Fibroblast of skin of back (primary cell): ENCODE results near the gene KRT32.
A peak's percentile ranks its signal among the peaks of the same experiment; 100 is the strongest.
"Not testable (repeated sequence)": the region's sequence is repeated elsewhere in the genome, so short reads cannot be mapped to it uniquely, and the experiment has no call there.

ENCODE experiments used
- DNase-seq: peaks from one replicate; pipeline ENCODE4 v3.0.0-alpha.2; 2013

KRT32 gene

GRCh38 chr17:41463746-41464145 lies 3.4 kb downstream of the KRT32 start:
- DNase-seq, result no peak

GRCh38 chr17:41462705-41463104 lies 4.5 kb downstream of the KRT32 start:
- DNase-seq, result no peak

- no peak for DNase-seq
Measured at GRCh38 chr17:41457676-41458075, 9.5 kb downstream of the KRT32 start.

- DNase-seq, result no peak
Measured at GRCh38 chr17:41456204-41456603, 11.0 kb downstream of the KRT32 start.

DNA sequence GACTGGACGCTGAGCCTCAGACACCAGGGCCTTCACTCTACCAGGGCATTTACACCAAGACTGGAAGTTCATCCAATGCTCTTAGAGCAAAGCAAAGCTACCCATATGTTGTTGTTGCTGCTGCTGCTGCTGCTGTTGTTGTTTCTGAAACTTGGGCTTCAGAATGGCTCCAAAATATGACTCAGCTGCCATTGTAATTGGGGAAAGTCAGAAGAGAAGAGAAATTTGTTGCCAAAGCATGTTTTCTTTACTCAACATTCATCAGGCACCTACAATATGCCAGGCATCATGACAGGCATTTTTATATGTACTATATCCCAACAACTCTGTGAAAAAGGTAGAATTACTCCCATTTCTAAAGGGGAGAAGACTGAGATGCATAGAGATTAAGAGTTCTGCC lies 11.9 kb downstream of the KRT32 start:
- peak; percentile 7 for DNase-seq

GRCh38 chr17:41453066-41453465 lies 14.1 kb downstream of the KRT32 start:
- DNase-seq, result no peak

GRCh38 chr17:41452281-41452680 lies 14.9 kb downstream of the KRT32 start:
- DNase-seq, result no peak

DNA sequence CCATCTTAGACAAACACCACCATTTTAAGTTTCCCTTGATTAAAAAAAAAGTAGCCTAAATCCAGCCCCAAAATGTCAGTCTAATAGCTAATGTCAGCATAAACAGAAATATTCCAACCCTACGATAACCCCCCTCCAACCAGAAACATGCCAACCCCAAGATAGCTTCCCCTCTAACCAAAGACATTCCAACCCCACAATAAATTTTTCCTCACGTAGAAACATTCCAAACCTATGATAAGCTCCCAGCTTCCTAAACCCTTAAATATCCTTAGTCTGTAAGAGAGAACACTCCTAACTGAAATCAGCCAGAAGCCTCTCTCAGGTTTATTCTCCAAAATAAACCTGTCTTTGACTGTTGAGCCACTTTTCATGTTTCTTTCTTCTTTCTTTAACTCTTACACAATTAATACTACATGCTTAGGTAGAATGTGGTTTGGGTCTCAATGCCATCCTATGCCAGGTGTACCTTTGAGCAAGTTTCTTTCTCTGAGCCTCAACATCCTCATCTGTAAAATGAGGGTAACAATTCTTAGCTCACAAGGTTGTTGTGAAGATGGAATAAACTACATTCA lies 15.9 kb downstream of the KRT32 start:
- peak; percentile 73 for DNase-seq

DNA sequence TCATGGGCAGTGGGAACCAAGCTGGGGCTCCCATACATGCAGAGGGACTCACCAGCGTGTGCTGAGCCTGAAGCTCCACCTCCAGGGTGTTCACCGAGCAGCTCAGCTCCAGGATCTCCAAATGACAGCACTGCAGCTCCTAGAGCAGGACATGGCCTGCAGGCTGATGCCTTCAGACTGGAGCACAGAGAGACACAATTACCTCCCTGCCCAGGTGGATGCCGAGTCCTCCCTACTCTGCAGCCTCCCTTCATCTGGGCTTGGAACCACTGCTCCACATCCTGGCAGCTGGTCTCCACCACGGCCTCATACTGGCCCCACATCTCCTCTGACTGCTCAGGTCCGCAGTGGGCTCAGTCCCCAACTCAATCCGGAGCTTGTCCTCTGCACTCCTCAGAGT lies 18.2 kb downstream of the KRT32 start:
- no peak for DNase-seq

DNA sequence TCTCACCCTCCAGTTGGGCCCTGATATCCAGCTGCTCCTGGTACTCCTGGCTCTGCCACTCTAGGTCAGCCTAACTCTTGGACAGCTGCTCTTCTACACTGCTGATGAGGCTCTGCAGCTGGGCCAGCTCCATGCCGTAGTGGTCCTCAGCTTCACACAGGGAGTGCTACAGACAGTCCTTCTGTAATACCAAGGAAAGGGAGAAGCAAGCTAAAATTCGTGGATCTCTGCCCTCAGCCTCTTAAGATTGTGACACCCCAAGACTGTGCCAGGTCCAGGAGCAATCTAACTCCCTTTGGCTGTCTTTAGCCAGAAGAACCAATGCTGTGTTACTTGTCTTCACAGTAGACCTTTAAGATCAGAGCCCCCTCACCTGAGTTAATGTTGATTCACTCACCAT lies 18.7 kb downstream of the KRT32 start:
- no peak for DNase-seq

DNA sequence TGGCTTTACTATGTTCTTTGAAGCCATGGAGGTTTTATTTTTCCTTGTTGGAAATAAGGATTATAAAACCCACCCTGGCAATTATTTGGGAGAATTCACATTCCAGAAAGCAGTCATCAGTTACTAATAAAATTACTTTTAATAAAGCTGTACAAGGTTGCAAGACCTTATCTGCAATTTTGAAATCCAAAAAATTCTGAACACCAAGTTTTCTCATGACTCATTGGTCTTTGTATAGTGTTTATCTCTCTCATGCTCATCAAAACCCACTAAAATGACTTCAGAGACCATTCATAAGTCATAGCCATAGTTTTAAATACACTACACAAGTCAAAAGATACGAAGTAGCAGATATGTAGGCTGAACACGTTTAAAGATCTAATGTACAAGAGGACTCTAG lies 20.4 kb downstream of the KRT32 start:
- peak; percentile 82 for DNase-seq

GRCh38 chr17:41444640-41445039 lies 22.5 kb downstream of the KRT32 start:
- DNase-seq, result no peak

DNA sequence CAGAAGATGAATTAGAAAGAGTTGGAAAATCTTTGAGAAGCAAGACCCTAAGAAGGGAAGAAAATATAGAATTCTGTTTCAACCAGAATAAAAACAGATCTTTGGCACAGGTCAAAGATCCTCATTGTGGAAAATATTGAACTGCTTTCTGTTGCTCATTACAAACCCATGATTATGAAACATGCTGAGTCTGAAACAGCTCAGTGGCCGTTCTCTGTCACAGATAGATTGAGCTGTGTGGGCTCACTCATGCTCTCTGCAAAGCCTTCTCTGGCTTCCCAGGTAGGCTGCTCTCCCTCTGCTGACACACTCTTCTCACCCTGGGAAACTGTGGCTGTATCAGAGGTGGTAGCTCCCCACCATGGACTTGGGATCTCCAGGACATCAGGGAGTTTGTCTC lies 23.0 kb downstream of the KRT32 start:
- DNase-seq, result no peak

DNA sequence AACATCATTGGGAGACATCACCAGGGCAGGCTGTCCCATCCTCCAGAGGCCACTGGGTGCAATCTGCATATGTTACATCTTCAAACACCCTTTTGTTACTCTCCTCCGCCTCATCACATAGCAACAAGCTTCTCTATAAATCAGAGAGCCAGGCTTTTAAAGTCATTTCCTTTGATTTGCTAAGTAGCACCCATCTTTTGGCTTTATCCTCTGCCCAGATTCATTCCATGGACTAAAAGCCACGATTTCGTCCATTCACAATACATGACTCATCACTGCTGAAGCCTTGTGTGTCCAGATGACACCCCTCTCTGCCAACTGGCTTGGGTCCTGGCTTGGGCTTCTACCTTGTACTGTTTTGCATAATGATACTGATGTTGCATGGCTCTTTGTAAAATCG lies 24.4 kb downstream of the KRT32 start:
- peak; percentile 71 for DNase-seq

GRCh38 chr17:41440531-41441033 lies 26.6 kb downstream of the KRT32 start, which contains the start of gene KRT38:
KRT38 (minus strand) TSS chr17:41440983; CDS start chr17:41440921, 62 bp downstream.
- no peak for DNase-seq

- DNase-seq, result no peak
Measured at GRCh38 chr17:41439375-41439774, 27.8 kb downstream of the KRT32 start.

DNA sequence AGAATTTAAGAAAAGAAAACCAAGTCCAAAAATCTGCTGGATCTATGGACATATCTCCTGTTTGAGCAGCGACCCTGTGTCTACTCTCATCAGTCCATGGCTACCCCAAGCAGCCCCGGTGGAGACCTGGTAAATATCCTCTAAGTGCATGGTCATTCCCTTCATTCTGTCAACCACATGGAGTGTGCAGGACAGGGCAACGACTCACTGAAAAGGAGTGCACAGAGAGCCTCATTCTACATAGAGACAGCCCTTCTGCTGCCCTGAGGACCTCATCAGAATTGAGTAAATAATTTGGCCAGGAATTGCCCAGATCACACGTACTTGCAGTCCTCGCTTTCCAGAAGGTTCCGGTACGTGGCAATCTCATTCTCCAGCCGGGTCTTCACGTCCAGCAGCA lies 29.4 kb downstream of the KRT32 start:
- DNase-seq, result no peak

DNA sequence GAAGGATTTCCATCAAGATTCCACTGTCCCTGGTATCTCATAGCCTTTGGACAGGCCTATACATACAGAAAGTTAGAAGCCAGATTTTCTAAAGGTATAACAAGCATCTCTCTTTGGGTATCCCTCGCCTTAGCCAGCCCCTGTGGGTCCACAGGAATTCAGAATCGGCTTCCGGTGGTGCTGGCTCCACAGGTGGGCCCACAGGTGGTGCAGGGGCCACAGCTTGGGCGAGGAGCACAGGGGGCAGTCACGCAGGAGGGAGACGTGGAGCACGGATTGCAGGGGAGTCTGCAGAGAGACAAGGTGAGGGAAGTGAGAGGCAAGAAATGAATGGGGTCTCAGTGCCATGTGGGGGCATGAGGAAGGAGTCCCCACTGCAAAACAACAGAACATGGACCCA lies 29.9 kb downstream of the KRT32 start:
- DNase-seq, result no peak

GRCh38 chr17:41434415-41434814 lies 32.8 kb downstream of the KRT32 start:
- no peak for DNase-seq

DNA sequence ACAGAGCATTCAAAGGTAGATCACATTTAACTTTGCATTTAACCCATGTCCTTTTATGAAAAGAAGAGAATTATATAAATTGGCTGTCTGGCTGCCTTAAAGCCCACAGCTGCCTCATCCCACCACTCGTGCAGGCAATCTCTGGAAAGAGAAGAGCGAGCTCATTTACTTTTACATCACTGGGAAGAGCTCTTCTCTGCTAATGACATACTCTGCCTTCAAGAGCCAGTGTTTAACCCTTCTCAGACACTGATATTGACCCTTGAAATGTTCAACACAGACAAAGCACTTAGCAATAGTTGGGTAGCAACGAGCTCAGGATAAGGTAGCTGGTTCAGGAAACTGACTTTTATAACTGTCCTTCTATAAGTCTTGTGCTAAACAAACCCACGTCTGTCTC lies 33.2 kb downstream of the KRT32 start:
- DNase-seq, result no peak

DNA sequence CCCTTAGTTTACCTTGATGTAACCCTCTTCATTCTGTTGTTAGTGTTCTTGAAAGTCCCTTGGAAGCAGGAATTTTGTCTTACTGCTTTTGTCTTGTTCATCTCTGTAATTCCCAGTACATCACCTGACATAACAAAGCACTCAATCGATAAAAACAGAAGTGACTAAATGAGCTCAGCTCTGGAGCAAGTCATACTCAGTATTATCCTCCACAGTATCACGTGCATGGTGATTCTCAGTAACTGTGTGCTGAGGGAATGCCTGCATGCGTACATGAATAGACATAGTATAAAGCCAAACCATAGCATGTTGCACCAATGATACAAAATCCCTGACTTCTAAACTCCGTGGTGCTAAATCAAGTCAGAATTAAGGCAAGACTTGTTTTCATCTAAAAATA lies 33.6 kb downstream of the KRT32 start:
- no peak for DNase-seq

GRCh38 chr17:41430376-41430775 lies 36.8 kb downstream of the KRT32 start:
- DNase-seq, result not testable (repeated sequence)

GRCh38 chr17:41429667-41430066 lies 37.5 kb downstream of the KRT32 start:
- DNase-seq, result no peak

- peak; percentile 28 for DNase-seq
Measured at GRCh38 chr17:41428591-41429291, 38.4 kb downstream of the KRT32 start.
